Fibroblast of skin of left biceps (primary cell): ENCODE measurements around the gene MXI1.
"Not testable (repeated sequence)": the region's sequence is repeated elsewhere in the genome, so short reads cannot be mapped to it uniquely, and the experiment has no call there.

ENCODE experiments used
- DNase-seq, 2 experiments: peaks; one replicate each; pipeline ENCODE4 v3.0.0-alpha.2; 2013; ENCODE audit warnings: low read depth in 2 of 2

Gene MXI1

DNA sequence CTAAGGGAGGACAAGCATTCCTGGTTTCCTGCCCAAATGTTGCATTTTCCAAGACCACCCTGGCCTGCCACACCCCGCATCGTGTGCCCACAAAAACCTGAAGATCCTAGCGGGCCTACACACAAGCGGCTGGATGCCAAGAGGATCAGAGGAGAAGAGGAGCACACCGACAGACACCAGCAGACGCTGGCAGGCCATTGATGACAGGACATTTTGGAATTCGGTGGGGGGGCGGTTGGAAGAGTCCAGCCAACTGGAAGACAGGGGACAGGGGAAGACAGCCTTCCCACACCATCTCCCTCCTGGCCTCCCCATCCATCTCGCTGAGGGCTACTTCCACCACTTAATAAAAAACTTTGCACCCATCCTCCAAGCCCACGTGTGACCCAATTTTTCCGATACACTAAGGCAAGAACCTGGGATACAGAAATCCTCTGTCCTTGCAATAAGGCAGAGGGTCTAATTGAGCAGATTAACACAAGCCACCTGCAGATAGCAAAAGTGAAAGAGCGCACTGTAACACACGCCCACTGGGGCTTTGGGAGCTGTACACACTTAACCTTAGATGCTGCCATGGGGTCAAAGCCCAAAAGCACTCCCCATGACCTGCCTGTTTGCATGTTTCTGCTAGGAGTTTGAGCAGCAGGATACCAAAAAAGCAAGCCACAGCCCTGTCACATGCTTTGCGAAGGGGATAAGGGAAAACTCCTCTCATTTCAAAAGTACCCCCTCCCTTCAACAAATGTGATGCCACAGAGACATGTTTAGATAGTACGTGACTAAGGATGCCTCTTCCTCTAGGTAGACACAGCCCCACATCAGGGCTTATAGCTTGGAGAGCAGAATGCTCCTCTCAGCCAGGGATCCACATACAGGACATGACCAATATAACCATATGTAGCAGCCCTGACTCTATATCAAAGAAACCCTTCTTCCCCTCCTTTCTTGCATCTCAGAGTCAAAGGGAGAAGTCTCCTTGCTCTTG, 110.8 kb downstream of the MXI1 start:
- DNase-seq, result no peak

DNA sequence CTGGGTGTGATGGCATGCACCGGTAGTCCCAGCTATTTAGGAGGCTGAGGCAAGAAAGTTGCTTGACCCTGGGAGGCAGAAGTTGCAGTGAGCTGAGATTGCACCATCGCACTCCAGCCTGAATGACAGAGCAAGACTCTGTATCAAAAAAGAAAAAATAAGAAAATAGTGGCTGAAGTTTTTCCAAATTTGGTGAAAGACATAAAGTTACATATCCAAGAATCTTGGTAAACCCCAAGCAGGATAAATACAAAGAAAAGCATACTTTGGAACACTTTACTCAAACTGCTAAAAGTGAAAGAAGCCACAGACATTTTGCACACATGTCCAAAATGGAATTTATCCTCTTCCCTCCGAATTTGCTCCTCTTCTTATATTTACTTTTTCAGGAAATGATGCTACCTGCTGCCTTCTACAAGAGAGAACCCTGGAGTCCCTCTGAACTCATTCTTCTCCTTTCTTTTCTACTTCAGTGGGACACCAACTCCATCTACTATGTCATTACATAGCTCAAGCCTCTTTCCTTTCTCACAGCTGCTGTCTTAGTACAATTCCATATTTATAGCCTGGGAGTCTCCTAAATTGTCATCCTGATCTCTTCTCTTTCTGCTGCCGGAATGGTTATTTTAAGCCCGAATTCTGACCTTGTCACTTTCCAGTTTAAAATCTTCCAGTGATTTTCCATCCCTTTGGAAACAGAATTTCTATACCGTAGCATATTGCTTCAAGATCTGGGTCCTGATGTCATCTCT, 114.6 kb downstream of the MXI1 start:
- DNase-seq, result no peak

DNA sequence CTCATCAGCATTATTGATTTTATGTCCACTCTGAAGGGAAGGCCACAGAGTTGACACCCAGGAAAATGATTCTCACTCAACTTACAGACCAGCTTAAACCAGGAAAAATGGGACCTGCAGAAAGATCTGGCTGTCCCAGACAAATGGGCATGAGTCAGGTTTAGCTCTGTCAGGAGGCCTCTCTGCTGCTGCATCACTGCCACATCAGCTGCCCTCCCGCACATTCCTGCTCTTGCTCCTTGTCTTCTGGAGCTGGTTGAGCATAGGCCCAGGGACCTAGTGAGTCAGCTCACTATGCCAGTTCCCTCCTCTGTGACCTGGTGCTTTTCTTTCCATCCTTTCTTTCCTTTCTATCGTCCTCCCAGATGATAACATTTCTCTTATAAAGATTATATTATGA, 116.1 kb downstream of the MXI1 start:
- no peak for DNase-seq

DNA sequence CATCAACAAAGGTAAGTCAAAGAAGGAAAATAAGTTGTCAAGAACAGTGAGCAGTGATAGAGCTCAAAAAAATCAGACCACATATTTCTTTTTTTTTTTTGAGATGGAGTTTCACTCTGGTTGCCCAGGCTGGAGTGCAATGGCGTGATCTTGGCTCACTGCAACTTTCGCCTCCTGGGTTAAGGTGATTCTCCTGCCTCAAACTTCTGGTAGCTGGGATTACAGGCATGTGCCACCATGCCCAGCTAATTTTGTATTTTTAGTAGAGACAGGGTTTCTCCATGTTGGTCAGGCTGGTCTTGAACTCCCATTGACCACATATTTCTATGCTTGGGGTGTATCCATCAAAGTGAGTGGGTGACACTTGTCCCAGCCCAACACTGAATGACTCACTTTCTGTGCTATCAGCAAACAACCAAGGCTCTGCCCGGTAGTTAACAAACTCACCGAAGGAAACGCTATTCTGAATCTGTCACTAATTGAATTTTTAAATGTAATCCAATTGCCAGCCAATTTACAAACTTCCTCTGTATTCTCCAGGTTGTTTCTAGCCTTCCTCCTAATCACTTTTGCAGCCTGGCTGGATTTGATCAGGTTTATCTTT, 116.9 kb downstream of the MXI1 start:
- DNase-seq, result no peak

DNA sequence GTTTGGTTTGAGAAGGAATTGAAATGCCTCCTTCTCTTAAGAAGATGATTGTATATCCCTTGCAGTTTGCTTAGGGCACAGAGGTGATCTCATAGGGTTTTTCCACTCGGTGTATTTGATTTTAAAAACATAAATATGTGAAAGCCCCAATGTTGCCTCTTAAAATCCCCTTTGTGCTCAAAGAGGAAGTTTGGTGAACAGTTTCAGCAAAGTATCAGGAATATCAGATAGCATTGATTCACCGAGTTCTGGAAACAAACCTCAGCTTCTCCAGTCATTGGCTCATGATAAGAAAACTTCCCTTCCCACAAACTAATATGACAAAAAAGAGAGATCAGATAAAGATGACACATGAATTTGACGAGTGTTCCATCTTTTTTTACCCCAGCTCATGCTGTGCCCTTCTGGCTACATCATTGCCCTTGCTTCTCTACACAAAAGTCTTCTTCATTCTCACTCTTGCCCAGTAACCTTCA, 117.4 kb downstream of the MXI1 start:
- no peak for DNase-seq

DNA sequence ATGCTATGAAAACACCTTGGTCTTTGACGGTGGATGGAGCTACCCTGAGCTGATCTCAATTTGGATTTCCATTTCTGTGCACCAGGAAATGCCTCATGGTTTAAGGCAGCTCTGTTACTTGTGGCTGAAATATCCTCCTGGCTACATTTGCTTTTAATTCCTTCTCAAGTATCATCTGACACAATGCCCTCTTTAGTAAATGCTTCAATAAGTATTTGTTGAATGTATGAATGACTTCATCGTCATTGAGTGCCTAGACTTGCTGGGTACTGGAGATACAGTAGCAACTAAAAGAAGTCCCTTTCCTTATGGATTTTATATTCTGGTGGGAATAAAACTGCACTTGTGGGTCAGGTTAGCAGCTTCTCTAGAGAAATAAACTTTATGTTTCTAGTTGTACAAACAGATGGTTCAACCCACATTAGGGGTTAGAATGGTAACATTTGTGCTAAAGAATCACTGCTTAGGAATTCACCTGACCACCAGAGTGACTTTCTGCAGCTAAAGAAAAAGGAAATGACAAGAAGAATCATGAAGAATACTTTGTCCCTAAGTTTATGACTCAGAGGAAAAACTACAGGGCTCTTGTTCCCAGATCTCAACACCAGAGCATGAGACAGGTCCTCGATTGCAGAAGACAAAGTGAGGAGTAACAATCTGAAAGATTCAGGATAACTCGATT, 119.1 kb downstream of the MXI1 start:
- peak in 1 of 2 experiments; percentile 31 for DNase-seq

DNA sequence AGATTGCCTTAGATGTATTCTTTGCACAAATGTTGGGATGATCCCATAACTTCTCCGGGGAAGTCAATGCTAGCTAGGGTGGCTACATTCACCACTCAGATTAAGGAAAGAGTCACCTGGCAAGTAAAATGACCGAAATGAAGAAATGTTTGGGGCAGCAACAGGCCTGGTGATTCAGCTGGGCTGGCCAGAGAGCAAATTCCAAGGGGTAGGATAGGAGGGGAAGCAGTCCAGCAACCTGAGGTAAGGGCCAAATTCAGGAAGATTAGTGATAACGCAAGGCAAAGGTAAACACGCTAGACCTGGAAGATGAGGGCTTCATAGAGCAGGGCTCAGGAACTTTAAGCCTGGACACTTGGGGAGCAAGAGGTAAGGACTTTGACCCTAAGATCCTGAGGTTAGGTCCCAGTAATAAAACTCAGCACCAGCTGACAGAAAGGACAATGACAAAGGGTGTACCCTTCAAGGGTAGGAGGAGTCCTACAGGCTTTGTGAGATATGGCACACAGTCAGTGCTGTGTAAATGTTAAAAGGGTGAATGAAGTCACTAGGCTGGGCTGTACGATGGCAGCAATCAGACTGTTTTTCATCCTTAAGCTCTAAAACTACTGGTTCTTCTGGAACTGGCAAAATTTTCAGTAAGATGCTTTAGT, 120.0 kb downstream of the MXI1 start:
- no peak for DNase-seq

DNA sequence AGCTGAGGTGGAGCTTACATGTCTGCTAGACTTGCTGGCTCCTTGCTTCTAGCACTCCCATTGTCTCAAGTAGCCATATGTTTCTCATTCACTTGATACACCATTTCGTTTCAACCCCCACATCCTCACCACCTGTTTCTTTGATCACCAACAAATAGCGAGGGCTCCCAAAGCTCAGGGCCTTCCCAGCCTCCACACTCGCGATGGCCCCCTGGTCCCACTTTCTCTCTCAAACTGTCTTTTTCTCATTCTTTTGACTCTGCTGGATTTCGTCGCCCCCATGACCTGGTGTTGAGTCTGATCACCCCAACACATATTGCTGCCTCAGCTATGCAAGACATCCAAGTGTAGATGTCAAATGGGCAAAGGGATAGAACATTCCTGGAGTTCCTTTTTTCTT, 123.3 kb downstream of the MXI1 start:
- DNase-seq, result no peak

DNA sequence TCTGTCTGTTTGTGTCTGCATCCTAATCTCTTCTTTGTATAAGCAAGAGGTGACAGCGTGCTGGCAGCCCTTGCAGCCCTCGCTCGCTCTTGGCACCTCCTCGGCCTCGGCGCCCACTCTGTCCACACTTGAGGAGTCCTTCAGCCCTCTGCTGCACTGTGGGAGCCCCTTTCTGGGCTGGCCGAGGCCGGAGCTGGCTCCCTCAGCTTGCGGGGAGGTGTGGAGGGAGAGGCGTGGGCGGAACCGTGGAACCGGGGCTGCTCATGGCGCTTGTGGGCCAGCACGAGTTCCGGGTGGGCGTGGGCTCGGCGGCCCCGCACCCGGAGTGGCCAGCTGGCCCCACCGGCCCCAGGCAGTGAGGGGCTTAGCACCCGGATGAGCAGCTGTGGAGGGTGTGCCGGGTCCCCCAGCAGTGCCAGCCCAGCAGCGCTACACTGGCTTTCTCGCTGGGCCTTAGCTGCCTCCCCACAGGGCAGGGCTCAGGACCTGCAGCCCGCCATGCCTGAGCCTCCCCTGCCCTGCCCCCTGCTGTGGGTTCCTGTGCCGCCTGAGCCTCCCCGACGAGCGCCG, 123.9 kb downstream of the MXI1 start:
- DNase-seq, result not testable (repeated sequence)

DNA sequence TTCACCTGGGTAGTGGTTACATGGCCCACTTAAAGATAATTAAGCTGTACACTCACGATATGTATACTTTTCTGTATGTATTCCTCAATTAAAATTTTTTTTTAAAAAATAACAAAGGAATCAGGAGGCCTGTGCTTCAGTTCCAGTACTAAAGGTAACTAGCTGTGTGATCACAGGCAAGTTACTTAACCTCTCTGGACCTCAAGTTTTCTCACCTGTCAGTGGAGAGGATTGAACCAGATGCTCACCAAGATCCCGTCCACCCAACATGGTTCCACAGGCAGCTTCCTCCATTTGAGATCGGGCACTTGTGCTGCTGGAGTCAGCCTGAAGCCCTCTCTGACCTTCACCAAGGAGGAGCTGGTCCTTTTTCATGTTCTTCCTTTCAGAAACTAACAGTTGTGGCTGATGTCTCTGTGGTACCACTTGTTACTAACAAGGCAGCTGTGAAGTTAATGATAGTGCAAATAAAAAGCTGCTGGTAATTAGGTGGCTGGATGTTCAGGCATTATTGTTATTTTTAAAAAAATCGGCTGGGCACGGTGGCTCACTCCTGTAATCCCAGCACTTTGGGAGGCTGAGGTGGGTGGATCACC, 126.8 kb downstream of the MXI1 start:
- DNase-seq, result no peak

DNA sequence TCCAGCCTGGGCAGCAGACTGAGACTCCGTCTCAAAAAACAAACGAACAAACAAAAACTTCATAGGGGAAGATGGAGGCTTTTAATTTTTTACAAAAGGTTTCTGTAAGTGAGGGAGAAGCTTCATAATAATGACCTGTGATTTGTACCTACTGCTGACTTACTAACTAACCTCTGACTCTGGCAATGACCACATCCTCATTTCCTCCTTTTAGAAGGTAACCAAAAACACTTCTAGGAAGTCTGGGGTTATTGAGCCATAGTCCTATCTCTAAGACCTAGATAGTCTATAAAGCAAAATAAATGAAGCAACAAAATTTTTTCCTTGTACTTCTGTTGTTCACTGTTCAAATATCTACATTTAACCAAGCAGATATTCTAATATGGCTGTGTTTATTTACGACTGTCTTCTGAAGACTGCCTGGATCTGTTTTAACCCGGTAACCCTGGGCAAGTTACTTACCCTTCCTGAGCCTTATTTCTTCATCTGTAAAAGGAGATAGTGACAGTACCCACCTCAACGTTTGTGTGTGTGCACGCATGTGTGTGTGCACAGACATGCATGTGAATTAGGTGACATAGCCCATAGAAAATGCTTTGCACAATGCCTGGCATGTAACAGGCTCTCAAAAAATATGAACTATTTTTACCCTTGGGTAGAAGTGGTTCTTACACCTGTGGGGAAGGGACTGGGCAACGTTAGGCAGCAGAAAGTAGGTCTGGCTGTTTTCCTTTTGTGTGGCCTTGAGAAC, 128.1 kb downstream of the MXI1 start:
- DNase-seq, result no peak

DNA sequence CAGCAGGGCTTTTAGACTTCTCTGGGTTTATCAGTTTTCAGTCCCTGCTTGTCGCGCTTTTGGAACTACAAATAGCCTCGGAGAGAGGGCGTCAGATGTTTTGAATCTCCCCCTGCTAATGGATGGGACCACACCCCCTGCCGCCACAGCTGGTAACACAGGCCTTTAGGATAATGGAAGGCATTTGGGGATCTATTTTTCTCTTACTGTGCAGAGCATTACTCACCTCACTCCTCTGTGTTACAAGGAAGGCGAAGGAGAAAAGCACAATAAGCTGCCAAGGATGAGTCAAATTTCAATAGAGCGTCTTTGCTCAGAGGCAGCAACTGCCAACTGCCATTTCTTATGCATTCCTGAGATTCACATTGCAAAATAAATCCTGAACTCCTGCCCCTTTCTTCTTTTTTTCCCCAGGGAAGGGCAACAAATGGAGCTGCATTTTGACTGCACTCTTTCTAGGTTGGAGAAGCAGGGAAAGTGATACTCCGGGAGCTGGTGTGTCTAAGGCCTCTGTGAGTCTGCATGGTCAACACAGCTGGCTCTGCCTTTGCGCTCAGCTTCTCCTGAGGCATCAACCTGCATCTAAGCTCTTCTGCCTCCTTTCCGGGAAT, 128.8 kb downstream of the MXI1 start:
- DNase-seq, result peak; percentile 96 to 97
